ENCODE measurements around the gene CACUL1.

CACUL1 gene

GRCh38 chr10:118732245-118733165 lies 22.3 kb downstream of the CACUL1 start:
- DNase-seq = no peak

- no peak for DNase-seq
Observed at GRCh38 chr10:118730756-118731456, 23.9 kb downstream of the CACUL1 start.

GRCh38 chr10:118729641-118730258 lies 25.0 kb downstream of the CACUL1 start:
- DNase-seq = no peak

GRCh38 chr10:118729200-118729599 lies 25.6 kb downstream of the CACUL1 start:
- DNase-seq = no peak

- no peak for DNase-seq
Observed at GRCh38 chr10:118725886-118726500, 28.8 kb downstream of the CACUL1 start.

GRCh38 chr10:118723466-118723865 lies 31.3 kb downstream of the CACUL1 start:
- no peak for DNase-seq

GRCh38 chr10:118721539-118721876 lies 33.3 kb downstream of the CACUL1 start:
- no peak for DNase-seq

GRCh38 chr10:118720685-118721538 lies 33.9 kb downstream of the CACUL1 start:
- no peak for DNase-seq

- DNase-seq = no peak
Observed at GRCh38 chr10:118714366-118714765, 40.4 kb downstream of the CACUL1 start.

GRCh38 chr10:118712930-118713634 lies 41.7 kb downstream of the CACUL1 start:
- DNase-seq = no peak

GRCh38 chr10:118712080-118712479 lies 42.7 kb downstream of the CACUL1 start:
- DNase-seq = no peak

- DNase-seq = no peak
Observed at GRCh38 chr10:118710487-118710886, 44.3 kb downstream of the CACUL1 start.

GRCh38 chr10:118708571-118708970 lies 46.2 kb downstream of the CACUL1 start:
- no peak for DNase-seq

GRCh38 chr10:118704711-118705110 lies 50.1 kb downstream of the CACUL1 start:
- DNase-seq = no peak

GRCh38 chr10:118701529-118702323 lies 53.0 kb downstream of the CACUL1 start:
- no peak for DNase-seq

GRCh38 chr10:118698421-118698820 lies 56.3 kb downstream of the CACUL1 start:
- DNase-seq = no peak

GRCh38 chr10:118694848-118695247 lies 59.9 kb downstream of the CACUL1 start:
- DNase-seq = no peak

GRCh38 chr10:118692872-118693271 lies 61.9 kb downstream of the CACUL1 start:
- DNase-seq = peak; percentile 53

- no peak for DNase-seq
Observed at GRCh38 chr10:118689070-118689858, 65.5 kb downstream of the CACUL1 start.

- no peak for DNase-seq
Observed at GRCh38 chr10:118687472-118687871, 67.3 kb downstream of the CACUL1 start.
